IPS-NIHi7 (cell line): ENCODE measurements around the gene IGF1R.

Experiments used
- DNase-seq: peaks from one replicate; pipeline ENCODE4 v3.0.0; 2012; ENCODE audit warnings: mixed read lengths; ENCODE audit errors: extremely low spot score

The IGF1R gene

DNA sequence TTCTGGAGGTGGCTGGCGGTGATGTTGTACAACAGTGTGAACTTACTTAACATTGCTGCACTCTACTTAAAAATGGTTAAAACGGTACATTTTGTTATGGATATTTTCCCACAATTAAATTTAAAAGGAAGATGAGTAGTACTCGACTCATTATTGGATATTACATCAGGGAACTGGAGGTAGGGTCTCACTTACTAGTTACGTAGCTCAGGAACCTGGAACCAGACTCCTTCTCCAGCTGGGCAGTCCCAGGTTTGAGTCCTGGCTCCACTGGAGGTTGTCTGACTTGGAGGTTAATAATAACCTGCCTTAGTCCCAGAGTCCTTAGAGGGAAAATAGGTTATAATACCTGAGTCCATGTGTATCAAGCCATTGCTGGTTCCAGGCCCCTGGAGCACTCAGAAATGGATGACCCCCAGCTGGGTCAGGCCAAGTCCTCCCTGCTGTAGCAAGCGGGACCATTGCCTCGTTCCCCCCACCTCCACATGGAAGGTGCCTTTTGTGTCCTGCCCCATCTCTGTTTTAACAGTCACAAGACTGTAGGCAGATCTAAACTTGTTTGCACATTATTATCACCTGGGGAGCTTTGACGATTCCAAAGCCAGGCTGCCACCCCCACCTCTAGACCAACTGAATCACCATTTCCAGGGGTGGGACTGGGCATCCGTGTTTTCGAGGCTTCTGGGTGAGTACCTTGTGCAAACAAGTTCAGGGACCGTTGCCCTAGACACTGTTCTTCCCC is 126.6 kb downstream of the IGF1R start:
- no peak for DNase-seq

DNA sequence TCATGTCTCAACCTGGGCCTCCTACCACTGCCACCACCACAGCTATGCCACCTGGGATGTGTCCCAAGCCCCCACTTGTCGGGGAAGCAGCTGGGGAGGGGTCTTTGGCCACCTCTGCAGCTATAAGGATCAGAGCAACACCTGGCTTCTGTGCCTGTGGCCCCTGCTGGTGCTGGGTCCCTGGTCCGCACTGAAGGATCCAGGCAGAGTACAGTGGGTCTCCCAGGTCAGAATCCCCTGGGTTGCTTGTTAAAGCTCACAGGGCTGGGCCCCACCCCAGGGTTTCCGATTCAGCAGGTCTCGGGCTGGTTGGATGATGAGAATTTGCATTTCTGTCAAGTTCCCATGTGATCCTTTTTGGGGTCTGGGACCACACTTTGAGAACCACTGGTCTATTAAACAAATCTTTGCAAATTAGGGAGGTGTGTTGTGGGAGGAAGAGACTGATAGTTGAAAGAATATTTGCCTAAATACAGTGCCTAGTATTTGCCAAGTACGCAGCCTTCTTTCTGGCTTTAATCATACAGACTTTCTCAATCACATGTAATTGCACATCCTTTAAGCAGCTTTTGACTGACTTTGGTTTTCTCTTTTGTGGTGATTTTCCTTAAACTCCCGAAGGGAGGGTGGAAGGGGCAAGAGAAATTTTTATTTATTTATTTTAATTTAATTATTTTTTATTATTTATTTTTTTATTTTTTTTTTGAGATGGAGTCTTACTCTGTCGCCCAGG is 127.3 kb downstream of the IGF1R start:
- DNase-seq, result no peak

DNA sequence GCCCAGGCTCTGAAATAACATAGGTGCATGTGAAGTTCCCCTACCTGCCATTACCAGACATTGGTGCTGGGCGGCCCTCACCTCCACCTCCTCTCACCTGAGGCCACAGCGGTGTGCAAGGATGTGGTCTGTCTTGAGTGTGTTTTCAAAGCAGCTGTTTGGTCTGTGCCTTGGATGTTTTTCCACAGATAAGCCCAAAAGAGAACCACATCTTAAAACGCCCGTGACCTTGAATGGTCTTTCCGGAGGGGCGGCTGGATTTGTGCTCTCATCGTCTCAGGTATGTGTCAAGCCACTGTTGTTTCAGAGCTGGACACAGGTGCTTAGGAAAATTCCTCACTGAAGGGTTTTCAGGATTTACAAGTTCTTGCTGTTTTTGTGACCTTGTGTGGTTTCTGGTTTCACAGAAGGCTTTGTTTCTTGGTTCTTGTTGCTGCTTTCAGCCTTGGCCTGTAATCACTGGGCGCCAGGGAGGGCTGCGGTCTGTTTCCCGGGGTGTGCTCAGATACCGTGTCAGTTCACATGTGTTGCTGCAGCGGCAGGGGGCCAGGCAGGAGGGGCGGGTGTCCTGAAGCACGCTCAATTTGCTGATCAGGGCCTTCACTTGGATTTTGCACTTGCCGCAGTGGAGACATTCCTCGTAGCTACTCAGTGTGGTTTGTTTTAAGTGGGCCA is 128.4 kb downstream of the IGF1R start:
- DNase-seq, result no peak

DNA sequence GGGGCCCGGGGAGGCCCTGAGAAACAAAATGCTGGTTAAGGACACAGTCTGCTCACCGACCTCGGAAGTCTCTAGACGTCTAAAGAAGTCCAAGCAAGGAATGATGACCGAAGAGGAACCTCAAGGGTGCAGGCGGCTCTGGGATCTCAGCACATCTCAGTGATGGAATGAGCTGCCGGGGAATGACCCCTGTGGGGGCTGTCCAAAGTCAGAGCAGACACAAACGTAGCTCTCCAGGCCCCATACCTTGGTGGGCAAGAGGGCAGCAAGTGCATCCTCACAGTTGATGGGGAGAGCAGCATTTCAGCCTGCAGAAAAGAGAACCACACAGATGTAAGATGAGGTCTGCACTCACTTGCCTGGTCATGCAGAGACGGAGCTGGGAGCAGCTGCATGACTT is 129.1 kb downstream of the IGF1R start:
- DNase-seq, result no peak

DNA sequence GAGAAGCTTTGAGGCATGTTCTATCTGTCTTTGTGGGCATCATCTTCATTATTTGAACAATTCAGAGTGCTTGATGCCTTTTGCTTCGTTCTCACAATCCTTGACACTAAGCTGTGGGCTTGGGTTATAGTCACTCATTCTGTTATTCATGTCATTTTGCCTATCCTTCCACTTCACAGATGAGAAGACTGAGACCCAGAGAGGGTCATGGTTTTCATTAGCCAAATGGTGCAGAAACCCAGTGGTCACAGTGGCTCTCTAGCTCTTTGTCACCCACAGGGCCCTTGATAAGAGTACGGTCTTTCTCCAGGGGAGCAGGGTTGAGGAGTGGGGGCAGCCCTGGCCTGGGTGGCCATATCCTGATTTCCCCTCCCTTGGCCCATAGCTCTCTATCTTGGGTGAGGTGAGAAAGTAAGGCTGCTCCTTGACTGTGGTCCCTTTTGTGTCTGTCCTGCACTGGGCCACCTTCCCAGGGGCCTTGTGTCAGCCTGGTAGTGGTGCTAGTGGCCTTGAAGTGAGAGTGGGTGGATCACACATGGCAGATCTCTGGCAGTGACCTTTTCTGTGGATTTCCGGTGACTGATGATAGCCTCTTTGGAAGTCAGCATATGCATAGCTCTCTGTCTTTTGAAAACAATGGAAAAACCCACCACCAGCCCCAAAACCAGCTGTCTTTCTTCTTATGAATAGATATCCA is 130.1 kb downstream of the IGF1R start:
- DNase-seq, result no peak

DNA sequence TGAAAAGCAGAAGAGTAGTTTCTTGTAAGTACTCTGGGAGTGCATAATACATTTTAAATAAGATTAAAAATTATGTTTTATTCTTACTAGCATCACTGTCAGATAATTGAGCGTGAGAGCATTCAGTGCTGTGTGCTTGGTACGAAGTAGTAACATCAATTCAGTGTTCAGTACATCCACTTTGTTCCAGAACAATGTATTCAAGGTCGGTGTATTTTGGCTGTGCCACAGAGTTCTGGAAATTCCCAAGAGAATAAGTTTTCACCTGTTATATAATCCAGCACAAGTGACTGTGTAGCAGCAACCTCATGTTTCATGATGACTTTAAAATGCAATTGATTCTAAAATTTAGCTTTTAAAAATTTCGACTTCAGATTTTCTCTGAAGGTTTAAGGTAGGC is 130.6 kb downstream of the IGF1R start:
- no peak for DNase-seq

DNA sequence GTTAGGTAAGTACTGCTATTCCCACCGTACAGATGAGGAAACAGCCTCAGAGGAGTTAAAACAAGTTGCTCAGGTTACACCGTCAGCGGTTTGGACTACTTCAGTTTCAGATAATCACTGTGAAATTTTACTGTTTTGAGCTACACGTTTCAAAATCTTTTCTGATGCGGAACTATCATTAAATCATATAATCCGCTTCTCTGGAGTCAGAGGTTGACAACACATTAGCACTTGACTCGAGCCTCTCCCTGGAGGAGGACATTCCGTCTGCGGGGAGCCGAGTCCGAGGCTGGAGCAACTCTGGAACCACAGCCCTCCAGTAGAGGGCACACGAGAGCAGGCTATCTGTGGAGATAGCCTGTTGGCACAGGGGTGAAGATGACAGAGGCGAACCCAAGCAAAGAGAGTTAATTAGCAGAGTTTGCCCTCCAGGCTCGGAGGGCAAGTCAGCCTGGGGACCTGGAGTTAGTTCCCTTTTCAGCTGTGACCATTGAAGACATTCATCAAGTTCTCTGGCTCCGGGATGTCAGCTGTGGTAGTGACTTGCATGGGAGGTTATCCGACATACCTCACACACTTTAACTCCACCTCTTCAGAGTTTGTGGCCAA is 131.2 kb downstream of the IGF1R start:
- DNase-seq, result peak; percentile 79

DNA sequence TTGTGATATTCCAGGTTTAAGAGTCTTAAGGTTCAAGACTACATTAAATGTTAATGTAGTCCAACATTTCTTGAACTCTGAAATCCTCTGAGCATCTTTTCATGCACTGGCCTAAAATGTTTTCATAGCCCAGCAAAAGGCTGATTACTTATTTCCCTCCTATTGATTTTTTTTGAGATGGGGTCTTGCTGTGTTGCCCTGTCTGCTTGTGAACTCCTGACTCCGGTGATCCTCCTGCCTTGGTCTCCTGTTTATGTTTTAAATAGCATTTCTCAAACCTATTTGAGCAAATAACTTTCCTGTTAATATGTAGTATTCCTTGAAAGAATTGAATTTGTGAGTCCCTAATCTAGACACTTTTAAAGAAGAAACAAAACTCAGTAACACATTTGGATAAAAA is 133.5 kb downstream of the IGF1R start:
- DNase-seq, result no peak

DNA sequence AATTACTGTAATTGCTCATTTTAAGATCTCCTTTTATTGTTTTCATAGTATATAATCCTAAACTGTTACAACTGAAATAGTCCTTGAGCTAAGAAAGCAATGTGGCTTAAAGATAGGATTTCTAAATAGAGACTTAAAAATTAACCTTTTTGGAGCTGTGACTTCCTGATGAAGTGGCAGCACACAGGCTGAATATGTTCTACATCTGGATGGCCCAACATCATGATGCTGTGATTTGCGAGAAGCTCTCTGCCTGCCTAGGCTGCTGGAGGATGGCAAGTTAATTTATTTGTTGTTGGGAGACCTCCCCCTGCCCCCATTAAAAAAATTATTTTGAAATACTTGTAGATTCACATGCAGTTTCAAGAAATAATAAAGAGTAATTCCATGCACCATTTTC is 134.5 kb downstream of the IGF1R start:
- DNase-seq, result no peak

DNA sequence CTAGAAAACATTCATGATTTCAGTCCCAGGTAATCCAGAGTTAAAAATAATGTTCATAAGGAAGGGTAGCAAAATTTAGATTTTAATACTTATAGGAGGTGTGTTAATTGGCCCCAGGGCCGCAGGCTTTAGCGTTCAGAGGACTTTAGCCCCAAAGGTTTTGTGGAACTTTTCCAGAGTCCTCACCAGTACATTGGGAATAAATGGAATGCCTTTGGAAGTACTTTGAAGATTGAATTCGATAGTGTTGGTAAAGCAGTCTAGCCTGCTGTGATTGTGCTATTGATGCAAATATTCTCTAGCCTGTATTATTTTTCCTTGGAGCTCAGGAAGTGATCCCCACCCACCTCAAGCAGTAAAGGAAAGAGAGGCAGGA is 137.1 kb downstream of the IGF1R start:
- no peak for DNase-seq

DNA sequence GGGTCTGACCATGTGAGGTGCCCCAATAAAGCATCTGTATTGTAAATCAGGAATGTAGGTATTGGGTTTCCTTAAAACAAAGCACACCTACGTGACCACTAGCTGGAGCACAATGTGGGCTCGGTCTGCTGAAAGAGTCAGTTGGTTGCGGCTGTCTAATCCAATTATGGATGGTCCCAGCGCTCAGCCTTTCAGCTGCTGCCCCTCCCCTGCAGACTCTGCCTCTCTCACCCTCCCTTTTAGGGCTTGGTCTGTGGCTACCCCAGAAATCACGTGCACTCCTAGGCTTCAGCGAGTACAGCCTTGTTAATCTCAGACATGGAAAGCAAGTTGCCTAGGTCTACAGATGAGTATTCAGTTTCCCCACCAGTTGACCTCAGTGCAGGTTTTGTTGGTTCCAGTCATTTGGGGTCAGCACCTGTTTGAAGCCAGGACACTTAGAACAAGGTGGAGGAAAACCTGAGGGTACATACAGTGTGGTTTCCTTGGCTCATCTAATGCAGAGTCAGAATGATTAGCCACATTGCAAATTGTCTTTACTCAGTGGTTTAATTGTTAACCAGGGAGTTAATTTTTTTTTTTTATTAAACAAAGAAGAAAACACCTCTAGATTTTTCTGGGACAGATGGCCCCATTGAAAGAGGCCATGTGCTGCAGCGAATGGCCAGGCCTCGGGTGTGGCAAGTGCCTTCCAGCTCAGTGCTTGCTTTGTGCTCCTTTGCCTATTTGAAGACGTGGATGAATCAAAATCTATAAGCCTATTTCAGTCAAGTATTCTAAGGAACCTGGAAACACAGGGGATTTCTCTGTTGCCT is 137.7 kb downstream of the IGF1R start:
- peak; percentile 40 for DNase-seq

DNA sequence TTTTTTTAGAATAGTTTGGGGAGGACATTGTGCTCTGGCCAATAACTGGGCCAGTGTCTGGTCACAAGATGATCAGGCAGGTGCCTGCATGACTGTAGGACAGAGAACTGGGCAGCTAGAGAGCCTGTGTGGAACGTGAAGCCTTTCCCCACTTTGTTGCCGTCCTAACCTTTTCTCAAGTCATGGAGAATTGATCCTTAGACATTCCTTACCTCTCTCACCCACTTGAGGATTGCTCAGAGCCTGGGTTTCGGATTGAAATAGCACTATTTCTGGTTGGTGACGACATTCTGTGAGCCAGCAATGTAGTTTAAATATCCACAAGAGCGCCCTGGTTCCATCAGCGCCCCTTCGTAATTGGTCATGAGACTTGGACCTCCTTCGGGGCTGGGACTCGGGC is 138.4 kb downstream of the IGF1R start:
- no peak for DNase-seq

DNA sequence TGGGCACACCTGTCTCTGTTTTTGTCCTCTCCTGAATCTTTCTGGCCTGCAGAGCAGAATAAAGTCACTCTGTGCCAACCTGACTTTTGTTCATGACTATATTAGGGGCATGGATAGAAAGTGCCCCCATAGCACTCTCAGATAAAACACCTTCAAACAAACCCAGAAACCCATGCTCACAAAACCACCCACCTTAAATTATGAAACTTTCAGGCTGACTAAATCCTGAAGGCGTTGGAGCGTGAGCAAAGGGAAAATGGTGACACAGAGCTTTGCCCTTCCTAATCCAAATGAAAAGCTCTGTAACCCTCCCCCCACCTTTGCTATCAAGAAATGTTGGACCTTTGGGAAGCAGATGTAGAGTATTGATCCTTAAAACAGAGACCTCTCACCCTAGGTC is 138.9 kb downstream of the IGF1R start:
- no peak for DNase-seq

DNA sequence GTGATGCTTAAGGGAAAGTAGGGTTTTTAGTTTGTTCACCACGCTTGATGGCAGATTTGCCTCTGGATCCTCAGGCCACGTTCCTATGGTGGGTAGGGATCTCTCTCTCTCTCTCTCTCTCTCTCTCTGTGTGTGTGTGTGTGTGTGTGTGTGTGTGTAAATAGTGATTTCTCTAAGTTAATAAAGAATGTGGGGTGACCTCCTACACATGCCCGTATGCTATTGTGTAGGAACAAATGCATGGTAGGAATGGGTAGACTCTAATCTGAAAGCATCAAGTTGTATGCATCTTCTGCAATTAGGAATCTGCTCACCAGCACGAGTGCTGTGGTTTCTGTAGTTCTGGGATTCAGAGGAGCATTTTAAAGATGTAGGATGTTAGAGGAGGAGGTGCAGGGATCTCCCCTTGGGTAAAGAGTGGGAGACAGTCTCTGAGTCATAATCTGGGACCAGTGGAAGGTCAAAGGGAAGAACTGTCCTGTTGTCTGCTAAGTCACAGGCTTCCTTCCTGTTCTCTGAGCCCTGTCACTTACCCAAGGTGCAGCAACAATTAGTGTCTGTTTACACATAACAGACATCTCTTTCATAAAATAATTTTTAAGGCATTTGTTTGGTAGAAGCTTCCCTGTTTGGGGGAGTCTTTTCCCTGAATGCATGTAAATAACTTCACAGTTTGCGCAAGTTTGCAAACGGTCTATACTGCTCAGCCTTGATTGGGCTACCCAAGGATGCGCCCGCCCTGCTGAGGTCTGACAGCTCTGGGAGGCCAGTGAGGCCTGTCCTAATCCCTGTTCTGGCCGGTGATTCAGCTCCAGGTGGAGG is 139.8 kb downstream of the IGF1R start:
- DNase-seq, result no peak

DNA sequence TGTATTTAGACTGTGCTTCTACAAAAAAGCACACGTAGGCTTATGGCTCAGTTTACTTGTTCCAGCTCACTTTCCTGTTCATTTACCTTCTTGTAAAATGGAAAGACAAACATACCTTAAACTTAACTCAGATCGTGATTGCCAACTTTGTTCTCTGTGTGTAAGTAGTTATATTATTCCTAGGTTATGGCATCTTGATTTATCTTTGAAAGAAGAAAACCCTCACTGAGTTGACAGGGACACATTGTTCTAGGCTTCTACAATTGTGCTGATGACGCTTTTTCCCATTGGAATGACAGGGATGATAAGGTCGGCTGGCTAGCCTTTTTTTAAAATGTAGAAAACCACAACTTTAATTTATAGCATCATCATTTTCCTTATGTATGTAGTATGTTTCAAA is 140.7 kb downstream of the IGF1R start:
- no peak for DNase-seq

DNA sequence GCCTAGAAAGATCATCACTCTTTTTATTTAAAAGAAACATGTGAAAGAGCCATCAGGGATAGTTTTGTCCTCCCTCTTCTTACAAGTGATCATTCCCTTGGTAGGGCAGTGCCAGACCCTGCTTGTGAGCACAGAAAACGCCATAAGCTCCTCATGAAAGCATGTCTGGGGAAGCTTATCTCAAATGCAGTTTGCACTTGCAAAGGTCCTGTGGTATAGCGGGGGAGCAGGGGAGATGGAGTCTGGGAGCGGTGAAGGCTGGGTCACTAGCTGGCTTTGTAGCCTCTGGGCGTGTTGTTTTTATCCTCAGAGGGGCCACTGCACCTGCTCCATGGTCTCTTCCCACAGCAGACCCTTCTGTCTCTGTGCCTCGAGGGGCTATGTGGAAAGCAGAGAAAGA is 141.9 kb downstream of the IGF1R start:
- DNase-seq, result no peak

DNA sequence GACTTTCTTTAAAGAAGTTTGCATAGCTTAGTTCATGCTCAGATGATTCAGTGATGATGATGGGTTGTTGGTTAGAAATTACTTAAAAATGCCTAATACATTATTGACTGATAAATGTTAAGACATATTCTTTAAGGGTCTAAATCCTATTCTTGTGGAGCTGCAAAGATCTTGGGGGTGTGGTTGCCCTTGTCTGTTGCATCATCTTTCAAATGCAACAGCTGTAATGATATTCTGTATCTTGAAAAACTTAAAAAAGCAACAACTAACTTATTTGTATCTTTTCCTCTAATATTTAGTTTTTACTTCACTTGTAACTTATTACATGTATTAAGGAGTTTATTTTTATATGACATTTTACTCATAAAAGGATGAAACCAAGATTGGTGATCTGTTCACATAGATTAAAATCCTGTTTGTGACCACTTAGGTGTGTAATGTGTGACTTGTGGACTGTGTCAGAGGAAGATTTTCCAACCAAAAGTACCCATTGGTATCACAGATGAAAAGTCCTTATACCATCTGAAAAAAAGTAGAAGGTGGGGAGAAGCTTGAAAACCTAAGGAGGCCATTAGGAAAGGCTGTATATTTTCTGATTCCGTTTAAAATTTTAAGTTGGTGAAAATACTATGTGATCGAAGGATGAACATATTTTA is 142.8 kb downstream of the IGF1R start:
- no peak for DNase-seq

DNA sequence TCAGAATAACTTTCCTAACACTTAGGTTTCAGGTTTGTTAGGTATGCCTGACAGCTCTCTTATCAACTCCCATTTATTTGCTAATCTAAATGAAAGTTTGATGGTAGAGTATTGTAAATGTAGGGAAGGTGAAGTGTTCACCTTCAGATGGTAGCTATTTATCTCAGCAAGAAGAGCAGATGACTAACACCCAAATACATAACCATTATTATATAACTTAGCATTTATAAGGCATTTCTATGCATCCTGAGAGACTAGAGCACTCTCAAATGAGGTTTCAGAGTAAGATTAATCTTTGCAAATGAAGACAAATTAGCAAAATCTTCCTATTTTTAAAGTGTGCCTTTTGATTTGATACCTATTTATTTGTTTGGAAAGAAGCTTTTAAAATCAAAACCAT is 143.8 kb downstream of the IGF1R start:
- no peak for DNase-seq

DNA sequence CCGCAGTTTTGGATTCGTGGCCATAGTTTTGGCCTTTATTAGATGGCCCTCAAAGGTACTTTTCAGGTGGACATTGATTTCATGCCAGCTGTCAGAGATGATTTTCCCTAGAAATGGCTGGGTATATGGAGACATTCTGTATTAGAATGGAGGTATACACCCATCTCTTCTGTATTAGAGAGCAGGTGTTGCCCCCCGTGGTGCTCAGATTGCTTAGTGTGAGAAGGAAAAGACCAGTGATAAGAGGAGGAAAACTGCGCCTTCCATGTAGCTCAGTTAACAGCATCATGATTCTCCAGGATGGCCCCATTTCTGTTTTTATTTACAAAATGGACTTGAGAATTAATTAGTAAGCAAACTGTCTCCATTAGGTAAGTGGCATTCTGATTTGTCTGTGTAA is 145.9 kb downstream of the IGF1R start:
- DNase-seq, result no peak

DNA sequence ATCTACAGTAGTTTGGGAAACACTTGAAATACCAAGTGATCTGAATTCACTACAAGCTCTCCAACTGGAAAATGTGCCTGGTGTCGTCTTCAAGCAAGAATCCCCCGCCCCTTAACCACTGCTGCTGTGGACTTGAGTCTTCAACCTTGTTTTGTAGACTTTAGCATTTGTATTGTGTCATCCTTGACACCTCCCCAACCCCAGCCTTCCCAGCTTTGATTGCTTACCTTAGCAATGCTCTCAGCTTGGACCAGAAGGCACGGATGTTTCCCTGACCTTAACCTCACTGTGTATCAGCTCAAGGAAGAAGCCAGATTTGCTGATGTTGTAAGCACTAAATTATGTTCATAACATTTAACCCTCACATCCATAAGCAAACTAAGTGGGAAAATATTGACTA is 146.4 kb downstream of the IGF1R start:
- DNase-seq, result no peak
